GM19238 (cell line): ENCODE results near the gene PRKCE.

ENCODE experiments used
- DNase-seq: peaks from one replicate; pipeline ENCODE4 v3.0.0; 2011; ENCODE audit warnings: low spot score; ENCODE audit not compliant: insufficient read length

Gene PRKCE

DNA sequence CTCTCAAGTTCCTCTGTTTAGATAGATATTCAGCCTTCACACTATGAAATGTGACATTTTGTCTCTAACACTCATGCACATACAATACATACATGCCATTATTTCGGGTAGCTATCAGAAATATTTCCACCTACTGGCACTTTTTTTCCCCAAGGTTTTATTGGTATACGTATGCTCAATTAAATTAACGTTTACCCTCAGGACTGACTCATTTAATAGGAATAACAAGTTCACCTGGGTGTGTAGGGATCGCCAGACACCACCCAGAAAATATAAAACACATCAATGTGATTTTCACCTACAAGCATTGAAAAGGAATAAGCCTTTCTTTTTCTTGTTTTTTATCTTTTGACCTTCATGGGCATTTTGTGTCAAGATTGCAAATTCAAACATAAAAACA lies 507.2 kb downstream of the PRKCE start:
- DNase-seq, result no peak

DNA sequence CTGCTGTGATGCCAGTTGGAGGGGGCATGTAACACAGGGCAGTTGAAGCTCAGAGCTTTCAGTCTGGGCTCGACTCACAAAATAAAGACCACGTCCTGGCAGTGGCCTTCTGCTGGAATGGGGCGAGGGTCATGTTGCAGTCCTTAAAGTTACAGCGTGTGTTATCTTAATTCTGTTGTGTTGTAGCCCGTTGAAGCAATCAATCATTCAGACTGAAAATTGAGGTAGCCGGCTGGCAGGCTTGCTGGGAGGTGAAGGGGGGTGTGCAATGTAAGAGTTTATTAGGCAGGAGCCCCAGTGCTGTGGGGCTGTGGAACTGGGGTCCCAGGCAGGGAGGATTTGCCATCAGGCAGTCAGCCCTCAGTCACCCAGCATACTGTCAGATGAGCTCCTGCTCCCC lies 508.9 kb downstream of the PRKCE start:
- no peak for DNase-seq

DNA sequence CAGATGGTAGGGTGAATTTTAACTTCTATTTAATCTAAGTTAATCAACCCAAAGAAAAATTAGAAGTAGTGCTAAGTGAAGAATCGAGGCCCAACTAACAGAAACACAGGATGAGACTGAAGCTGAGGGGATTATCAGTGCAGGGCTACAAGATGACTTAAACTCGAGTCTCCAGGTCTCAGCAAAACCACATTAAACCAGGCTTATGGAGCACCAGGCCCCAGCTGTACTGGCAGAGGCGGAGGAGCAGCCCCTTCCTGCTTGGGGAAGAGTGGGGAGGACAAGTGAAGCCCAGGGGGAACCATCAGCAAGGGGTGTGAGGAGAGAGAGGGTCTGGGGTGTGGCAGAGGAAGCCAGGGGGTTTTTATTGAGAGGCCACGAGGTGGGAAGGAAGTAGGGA lies 509.8 kb downstream of the PRKCE start:
- DNase-seq, result no peak

DNA sequence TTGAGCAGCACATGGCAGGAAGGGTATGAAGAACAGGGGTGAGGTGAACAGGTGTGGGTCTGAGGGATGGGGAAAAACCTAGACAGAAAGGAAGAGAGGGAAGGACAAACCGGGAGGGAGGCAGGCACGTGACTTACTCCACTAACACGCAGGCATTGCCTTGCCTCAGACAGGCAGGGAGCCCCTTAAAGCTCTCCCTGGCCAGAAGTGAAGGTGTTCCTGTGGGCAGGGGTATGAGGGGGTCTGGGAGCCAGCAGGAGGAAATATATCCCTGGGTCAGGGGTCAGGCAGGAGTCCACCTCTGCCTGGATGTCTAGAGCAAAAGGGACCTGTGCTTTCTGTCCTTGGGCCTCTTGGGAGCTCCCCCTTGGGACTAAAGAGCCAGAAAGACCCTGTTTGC lies 510.4 kb downstream of the PRKCE start:
- no peak for DNase-seq

DNA sequence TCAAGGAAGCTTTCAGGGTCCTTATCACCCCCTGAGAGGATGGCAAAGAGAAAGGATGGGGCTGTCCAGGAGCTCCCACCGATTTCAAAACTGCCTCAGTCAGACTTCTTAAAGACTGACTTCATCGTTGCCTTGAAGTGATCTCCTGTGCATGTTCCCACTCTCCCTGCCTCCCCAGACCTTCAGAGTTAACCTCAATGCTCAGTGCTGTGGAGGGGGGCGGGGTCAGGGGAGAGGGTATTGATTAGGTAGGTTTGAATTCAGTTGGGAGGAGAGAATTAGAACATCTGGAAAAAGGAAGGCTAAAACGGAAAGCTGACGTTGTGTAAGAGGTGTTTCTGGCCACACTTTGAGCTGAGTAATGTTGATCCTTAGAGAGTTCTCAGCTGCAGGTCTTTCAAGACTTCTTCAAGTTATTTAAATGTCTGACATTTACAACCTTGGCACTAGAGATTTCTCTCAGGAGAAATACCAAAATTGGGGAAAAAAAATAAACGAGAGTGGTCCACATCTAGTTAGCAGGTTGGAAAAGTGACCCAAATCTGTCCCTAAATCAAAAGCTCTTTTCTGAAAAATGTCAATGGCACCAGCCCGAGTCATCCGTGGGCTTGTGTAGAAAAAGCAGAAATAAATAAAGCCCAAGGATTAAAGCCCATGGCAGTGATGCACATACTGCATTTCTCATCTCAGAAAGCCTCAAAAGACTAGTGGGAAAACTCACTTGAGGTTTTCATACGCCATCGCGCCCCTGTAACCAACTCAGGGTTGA lies 511.0 kb downstream of the PRKCE start:
- DNase-seq, result no peak

DNA sequence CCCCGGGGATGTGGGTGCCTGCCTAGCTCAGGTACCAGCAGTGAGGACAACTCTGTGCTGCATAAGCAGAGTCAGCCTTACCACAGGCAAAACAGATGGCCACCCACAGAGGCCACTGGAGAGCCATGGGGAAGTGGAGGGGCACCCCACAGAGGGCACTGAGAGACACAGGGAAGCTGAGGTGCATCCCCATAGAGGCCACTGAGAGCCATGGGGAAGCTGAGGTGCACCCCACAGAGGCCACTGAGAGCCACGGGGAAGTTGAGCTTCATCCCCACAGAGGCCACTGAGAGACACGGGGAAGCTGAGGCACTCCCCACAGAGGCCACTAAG lies 511.6 kb downstream of the PRKCE start:
- DNase-seq, result no peak

DNA sequence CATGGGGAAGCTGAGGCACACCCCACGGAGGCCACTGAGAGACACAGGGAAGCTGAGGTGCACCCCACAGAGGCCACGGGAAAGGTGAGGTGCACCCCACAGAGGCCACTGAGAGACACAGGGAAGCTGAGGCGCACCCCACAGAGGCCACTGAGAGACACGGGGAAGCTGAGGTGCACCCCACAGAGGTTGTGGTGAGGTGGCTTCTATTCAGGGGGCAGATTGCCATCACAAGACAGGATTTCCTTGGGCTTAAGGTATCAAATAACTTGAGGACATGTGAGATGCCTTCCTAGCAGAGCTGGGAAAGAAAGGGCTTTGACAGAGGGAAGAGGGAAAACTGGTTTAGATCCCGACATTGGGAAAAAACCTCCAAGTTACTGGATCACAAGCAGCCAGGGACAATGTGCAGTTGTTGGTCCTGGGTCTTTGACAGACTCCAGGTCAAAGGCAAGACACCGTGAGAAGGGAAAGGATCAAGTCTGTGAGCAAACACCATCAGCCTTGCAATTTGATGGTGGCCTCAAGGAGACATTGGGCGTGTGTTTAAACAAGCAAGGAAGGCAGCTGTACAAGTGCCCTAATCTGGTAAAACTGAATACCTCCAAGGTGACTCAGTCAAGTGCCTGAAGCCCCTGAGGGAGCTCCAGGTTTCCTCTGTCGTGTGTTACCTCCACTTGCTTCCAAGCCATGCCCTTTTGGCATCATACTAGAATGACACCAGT lies 512.5 kb downstream of the PRKCE start:
- DNase-seq, result no peak

DNA sequence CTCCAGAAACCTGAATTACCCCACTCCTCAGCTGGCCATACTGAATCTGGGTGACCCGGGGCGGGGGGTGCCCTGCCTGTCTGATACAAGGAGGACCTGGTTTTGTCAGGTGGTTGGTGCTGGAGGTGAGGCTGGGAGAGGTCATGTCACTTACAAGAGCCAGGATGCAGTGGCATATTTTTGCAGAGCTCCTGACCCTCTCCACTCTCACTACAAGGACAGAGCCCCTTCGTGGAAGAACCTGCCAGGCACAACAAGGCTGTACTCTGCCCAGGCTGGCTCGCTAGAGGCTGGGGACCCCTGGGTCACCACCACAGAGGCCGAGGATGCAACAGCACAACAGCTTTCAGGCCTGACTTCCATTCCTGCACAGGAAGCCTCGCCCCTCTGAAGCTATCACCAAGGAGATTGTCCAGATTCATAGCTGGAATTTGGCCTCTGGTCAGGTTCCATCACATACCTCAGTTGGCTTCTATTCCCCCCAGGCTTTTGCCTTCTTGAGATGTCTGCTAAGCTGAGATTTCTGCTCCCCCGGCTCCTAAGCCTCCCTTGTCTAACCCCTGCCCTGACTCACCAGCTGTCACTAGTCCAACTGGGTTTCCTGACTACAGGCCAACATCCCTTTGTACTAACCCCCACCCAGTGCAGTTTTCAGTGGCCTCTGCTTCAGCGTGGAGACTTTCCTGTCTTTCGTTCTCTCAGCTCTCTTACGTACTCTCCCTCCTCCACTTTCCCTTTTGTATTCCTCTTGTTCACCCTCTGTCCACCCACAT lies 513.2 kb downstream of the PRKCE start:
- no peak for DNase-seq

DNA sequence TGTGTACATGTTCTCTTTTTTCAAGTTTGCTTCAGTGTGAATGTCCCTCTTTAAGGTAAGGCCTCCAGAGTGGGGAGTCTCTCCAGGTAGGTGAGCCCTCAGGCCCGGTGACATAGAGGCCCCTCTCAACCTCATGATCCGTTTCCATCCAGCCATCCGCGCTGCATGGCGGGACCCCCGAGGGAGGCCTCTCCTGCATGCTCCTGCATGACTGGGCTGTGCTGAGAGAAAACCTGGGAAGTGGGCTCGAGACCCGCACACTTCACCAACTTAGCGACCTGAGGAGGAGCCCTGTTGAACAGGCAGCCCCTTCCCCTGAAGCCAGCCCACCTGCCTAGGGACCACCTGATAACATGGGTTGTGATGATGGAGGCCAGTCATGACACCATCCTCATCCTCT lies 514.4 kb downstream of the PRKCE start:
- no peak for DNase-seq

DNA sequence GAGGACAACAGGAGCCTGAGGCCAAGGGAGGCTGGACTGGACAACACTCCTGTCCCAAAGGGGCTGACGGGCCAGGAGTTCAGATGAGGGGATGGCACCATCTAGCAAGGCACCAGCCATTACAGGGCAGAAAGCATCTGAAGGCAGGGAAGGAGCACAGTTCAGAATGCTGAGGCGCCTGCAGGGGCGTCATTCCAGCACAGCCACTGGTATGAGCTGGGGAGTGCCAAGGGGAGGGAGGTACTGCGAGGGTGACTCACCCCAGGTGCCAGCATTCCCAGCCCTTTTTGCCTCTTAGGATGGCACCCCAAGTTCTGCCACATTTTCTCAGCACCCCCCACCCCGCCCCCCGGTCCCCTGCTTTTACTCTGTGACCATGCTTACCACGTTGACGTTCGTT lies 515.9 kb downstream of the PRKCE start:
- no peak for DNase-seq

DNA sequence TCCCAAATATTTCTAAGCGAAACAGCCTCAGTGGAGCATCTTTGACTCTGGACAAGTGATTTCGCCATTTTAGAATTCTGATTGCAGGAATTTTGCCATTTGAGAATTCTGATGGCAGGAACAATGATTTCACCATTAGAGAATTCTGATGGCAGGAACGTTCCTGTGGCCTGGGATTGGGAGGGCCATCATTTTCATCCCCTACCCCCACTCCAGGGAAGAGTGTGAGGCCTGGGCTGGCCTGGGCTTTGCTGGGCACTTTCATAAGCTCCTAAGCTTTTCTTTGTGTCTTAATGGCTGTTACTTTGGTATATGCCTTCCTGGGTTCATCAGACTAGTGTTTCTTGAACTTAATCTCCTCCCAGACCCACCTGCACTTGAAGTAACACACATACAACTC lies 516.4 kb downstream of the PRKCE start:
- DNase-seq, result no peak

DNA sequence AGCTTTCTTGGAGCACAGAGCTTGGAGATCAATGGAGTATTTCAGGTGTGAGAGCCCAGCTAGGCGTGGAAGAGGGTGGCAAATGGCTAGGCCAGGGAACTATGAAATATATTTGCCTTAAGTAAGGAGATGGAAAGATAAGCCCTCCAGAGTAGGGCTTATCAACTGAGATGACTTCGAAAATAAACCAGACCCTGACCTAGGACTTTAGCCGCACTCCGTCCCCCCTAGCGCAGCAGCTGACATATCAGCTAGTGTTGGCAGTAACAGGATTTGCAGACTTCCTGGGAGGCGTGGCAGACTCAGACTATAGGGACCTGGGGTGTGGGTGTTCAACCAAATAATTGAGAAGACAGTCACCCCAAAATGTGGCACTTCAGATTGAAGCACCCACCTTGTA lies 518.0 kb downstream of the PRKCE start:
- DNase-seq, result no peak

DNA sequence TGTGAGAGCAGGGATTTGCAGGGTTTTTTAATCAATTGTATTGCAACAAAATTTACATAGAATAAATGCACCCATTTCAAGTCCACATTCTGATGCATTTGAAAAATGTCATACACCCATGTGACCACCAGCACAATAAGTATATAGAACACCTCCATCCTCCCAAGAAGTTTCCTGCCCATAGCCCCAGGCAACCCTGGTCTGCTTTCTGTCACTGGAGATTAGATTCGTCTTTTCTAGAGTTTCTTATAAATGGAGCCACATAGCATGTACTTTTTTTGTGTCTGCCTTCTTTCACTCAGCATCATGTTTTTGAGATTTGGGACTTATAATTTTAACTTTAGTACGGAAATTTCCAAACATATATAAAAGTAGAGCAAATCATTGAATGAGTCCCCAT lies 518.6 kb downstream of the PRKCE start:
- no peak for DNase-seq

DNA sequence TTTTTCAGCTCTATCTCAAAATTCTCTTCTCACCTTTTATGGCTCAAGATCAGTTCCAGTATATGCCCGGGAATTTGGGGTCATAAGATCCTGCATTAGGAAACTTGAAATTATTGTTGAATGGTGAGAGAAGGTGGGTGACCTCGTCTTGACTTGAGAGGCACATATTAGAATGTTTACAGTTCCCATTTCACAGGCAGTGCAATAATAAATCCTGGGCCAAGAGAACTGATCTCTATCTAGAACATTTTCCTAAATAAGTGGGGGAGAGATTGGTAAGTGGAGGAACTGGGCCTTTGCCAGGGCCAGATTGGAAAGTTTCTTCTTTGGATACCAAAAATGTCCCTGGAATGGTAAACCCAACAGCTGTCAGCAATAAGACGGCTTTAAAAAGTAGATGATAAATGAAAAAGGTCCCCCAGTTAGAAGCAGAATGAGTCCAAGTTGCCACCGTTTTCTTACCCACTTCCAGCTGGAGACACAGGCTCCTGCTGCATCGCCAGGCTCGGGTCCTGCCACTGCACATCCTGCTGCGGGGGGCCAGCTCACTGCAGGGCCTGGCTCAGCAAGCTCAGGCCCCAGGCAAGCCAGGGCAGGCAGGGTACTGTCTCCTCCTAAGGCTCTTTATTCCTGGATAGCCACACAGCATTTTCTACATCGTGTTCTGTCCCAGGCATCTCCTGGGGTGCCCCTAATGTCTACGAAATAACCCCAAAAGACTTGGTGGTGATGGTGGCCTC lies 519.3 kb downstream of the PRKCE start:
- no peak for DNase-seq

DNA sequence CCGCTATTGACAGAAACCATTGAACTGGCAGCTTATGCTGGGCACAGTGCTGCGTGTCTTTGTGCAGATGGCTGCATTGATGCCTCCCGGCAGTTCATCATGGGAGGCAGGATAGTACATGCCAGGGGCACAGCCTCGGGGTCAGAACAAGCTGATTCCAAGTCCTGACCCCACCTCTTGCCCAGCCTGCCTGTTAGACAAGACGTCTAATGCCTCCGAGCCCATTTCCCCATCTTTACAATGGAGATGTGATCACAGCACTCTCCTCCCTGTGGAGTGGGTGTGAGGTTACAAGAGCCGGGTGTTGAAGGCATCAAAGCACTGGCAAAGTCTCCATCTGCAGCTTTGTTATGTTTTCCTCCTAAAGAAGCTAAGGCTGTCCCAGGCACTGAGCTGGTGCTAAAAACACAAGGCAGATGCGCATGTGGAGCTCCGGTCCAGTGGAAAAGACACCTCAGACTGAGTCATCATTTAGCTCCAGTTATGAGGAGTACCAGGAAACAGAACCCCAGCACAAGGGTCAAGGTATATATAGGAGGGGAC lies 520.0 kb downstream of the PRKCE start:
- no peak for DNase-seq

DNA sequence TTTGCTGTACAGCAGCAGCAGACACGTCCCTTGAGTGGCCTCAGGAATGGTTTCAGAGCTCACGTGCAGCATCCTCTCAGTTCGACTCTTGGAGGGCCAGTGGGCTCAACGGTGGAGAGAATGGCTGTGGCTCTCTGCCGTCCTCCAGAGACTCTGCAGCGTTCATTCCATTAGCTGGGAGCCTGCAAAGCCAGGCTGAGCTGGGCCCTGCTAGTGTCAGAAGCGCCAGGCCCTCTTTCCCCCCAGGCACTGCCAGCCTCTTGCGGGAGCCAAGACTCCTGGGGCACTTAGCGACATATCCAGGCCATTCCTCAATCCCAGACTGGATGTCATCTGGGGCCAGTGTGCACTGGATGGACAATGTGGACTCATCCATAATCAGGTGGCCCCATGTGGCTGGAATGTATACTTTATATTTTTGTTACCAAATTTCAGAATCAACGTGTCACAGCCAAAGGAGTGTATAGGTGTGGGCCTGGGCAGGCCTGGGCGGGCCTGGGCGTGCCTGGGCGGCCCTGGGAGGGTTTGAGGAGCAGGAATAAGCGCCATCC lies 520.6 kb downstream of the PRKCE start:
- no peak for DNase-seq

DNA sequence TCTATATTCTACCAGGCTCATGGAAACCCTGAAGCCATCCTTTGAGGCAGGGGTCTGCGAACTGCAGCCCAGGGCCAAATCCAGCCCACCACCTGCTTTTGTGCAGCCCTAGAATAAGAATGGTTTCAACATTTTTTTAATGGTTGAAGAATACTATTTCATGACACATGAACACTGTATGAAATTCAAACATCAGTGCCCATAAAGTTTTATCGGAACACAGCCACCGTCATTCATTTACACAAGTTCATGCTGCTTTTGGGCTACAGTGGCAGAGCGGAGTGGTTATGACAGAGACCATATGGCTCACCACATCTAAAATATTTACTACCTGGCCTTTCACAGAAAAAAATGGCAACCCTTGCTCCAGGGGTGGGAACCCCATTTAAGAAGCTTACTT lies 521.6 kb downstream of the PRKCE start:
- DNase-seq, result no peak

DNA sequence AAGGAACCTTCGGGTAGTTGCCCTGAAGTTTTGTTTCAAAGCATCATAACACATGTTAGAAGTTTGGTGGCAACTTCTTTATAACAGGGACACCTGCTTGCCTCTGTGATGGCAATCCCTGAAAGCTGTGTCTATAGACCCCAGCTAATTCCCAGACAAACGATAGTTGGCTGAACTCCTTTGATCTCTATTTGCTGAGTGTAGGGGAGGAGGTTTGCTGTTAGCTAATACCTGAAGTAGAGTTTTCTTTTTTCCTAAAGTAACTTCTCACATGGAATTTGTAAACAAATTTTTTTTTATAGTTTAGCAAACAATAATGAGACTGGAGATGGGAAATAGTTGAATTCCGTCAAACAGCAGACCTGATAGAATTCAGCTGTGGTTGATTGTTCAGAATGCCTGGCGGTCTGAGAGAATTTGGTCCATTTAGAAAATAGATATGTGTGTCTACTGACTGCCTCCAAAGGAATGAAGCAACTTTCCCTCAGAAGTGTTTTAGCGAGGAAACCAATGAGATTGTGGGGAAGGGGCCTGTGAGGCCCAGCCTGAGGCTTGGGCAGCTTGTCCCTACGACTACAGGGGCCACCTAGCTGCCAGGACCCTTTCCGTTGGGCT lies 522.3 kb downstream of the PRKCE start:
- DNase-seq, result no peak

DNA sequence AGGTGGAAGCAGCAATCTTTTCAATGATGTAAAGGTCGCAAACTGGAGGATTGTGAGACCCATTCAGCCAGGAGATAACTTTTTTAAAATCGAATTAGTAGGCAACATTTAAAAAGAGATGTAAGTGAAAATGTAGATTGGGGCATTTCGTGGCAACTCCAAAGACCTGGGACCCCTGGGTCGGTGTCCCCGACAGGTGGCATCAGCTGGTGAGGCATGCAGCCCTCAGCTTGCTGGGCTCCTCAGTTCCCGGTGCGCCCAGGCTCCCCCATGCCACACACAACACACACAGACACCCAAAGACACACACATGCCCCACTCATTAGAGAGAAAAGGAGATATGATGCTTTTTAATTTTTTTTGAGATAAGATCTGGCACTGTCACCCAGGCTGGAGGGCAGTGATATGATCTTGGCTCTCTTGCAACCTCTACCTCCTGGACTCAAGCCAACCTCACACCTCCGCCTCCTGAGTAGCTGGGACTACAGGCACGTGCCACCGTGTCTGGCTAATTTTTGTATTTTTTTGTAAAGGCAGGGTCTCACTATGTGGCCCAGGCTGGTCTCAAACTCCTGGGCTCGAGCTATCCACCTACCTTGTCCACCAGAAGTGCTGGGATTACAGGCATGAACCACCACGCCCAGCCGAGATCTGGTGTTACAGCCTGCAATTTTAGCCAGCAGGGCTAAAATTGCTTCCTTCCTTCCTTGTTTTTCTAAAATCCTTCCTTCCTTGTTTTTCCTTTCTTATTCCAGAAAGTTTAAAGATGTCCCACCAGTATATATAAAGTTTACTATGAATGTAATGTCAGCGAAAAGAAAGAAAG lies 523.1 kb downstream of the PRKCE start:
- DNase-seq, result no peak

DNA sequence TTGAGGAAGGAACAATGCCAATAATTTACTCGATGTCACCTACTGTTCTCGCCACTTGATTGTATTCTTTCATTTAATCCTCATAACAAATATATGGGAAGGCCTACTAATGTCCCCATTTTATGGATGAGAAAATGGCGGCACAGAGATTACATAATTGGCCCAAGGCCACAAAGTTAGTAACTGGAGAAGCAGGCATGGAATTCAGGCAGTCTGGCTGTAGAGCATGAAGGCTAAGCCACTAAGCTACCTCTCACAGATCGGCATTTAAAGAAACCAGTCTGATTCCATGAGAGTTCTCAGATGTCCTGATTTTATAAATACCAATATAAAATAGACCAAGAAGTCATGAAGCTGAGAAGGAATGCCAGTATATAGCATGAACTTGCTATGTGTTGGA lies 523.9 kb downstream of the PRKCE start:
- DNase-seq, result no peak
